Inferior parietal cortex (tissue), 1 donor: ENCODE results near the gene SULT1C3.
"Not testable (repeated sequence)": the region's sequence is repeated elsewhere in the genome, so short reads cannot be mapped to it uniquely, and the experiment has no call there.

Source experiments
- DNase-seq: peaks from one replicate; pipeline ENCODE4 v3.0.0-alpha.2; 2016; ENCODE audit errors: extremely low spot score

The SULT1C3 gene

GRCh38 chr2:108244667-108245414 is 5.1 kb downstream of the SULT1C3 start:
- DNase-seq: no peak

- no peak for DNase-seq
These were observed 13.3 kb downstream of the SULT1C3 start for GRCh38 chr2:108253106-108253505.

- no peak for DNase-seq
These were observed 18.1 kb downstream of the SULT1C3 start for GRCh38 chr2:108257757-108258331.

GRCh38 chr2:108260773-108261172 is 21.0 kb downstream of the SULT1C3 start:
- no peak for DNase-seq

- no peak for DNase-seq
These were observed 22.3 kb downstream of the SULT1C3 start for GRCh38 chr2:108262036-108262435.

GRCh38 chr2:108263401-108263800 is 23.6 kb downstream of the SULT1C3 start:
- no peak for DNase-seq

- no peak for DNase-seq
These were observed 26.4 kb downstream of the SULT1C3 start for GRCh38 chr2:108266218-108266617.

- no peak for DNase-seq
These were observed 27.3 kb downstream of the SULT1C3 start for GRCh38 chr2:108267101-108267500.

- DNase-seq: no peak
These were observed 28.2 kb downstream of the SULT1C3 start for GRCh38 chr2:108268001-108268400.

GRCh38 chr2:108270346-108270745 is 30.6 kb downstream of the SULT1C3 start:
- DNase-seq: no peak

- no peak for DNase-seq
These were observed 31.2 kb downstream of the SULT1C3 start for GRCh38 chr2:108270768-108271506.

- no peak for DNase-seq
These were observed 32.0 kb downstream of the SULT1C3 start for GRCh38 chr2:108271691-108272253.

- DNase-seq: no peak
These were observed 38.9 kb downstream of the SULT1C3 start for GRCh38 chr2:108278631-108279030.

GRCh38 chr2:108279468-108279867 is 39.7 kb downstream of the SULT1C3 start:
- DNase-seq: no peak

- no peak for DNase-seq
These were observed 40.7 kb downstream of the SULT1C3 start for GRCh38 chr2:108280466-108280865.

- DNase-seq: not testable (repeated sequence)
These were observed 44.8 kb downstream of the SULT1C3 start for GRCh38 chr2:108284566-108284965.

- DNase-seq: no peak
These were observed 45.8 kb downstream of the SULT1C3 start for GRCh38 chr2:108285616-108286015.

GRCh38 chr2:108287169-108287568 is 47.4 kb downstream of the SULT1C3 start:
- DNase-seq: no peak

- DNase-seq: no peak
These were observed 48.9 kb downstream of the SULT1C3 start, which contains the start of gene SULT1C2 for GRCh38 chr2:108288534-108289106. Gene SULT1C2, plus strand, starts transcription at chr2:108288895. Its CDS starts 4,773 bp downstream, at chr2:108293668.

GRCh38 chr2:108293850-108294249 is 54.1 kb downstream of the SULT1C3 start:
- DNase-seq: no peak

GRCh38 chr2:108297436-108298141 is 57.8 kb downstream of the SULT1C3 start:
- no peak for DNase-seq
